Activated CD4-positive, alpha-beta T cell treated with anti-CD3 and anti-CD28 coated beads for 36 hours (primary cell): ENCODE results near the gene STX8. TPM values are rescaled to one million over a fixed set of nuclear protein-coding genes. Genes with fewer than 3 reads are reported as not detected.

Experiments
- ATAC-seq: fragments of 200-7000 bp; cut with Tn5 transposase; one replicate; pipeline ENCODE4 v1.10.0; 2021; ENCODE audit warnings: mild to moderate bottlenecking, moderate library complexity
- CTCF ChIA-PET: fragments of 350-600 bp; sonication (Branson Sonifier 250); formaldehyde crosslinking; loops from one replicate; lab custom pipeline; 2021; ENCODE audit warnings: antibody characterized with exemption; lab: Charles Lee
- POLR2A ChIA-PET: fragments of 350-600 bp; sonication (Branson Sonifier 250); formaldehyde crosslinking; loops from one replicate; lab custom pipeline; 2021; ENCODE audit warnings: antibody characterized with exemption, inconsistent platforms; lab: Charles Lee
- DNase-seq: peaks from one replicate; pipeline ENCODE4 v3.0.0-alpha.2; 2020
- H3K27ac Mint-ChIP-seq: one replicate; pipeline ENCODE4 v1.8.0; 2021; ENCODE audit warnings: mixed read lengths
- H3K27me3 Mint-ChIP-seq: one replicate; pipeline ENCODE4 v1.8.0; 2021; ENCODE audit warnings: mixed read lengths
- H3K36me3 Mint-ChIP-seq: one replicate; pipeline ENCODE4 v1.8.0; 2021; ENCODE audit warnings: low read depth, mixed read lengths
- H3K4me1 Mint-ChIP-seq: one replicate; pipeline ENCODE4 v1.8.0; 2021; ENCODE audit warnings: mixed read lengths
- H3K4me3 Mint-ChIP-seq: one replicate; pipeline ENCODE4 v1.8.0; 2021; ENCODE audit warnings: mild to moderate bottlenecking, moderate library complexity, mixed read lengths
- H3K9me3 Mint-ChIP-seq: one replicate; pipeline ENCODE4 v1.8.0; 2021; ENCODE audit warnings: low read depth, mixed read lengths
- intact Hi-C, 2 experiments: fragments of 100-400 bp; cut with DNase I in 1 of 2; cut with micrococcal nuclease in 1 of 2; formaldehyde crosslinking; loops; one replicate each; pipeline versions ENCODE4 v1.14.2 to v1.15.1; 2022 to 2024; cut with DNase I, micrococcal nuclease
- total RNA-seq, 2 experiments: library from RNA; stranded (reverse); gene quantifications; one replicate each; pipeline ENCODE4 v1.2.3, GENCODE V29; 2021

Gene STX8
- total RNA-seq, 2 experiments from 2014 or later: 65.7 to 87.7 TPM

GRCh38 chr17:9238340-9239245 is 337.0 kb downstream of the STX8 start:
- peak overlapping the region; percentile 73 for H3K4me3 Mint-ChIP-seq
- H3K27ac Mint-ChIP-seq: peak overlapping the region; percentile 82
- ChIA-PET CTCF (no interaction called here), POLR2A (no interaction called here)
- peaks cover 6% of the 10 kb centered on the region for H3K36me3 Mint-ChIP-seq
- H3K4me1 Mint-ChIP-seq: peaks cover 20% of the 10 kb centered on the region
- no peaks in the 10 kb centered on the region for H3K27me3 Mint-ChIP-seq
- intact Hi-C loops: no loop called here
- peaks cover 2% of the 10 kb centered on the region for H3K9me3 Mint-ChIP-seq
- no peak for DNase-seq
- no peak for ATAC-seq

- Mint-ChIP-seq H3K36me3 (peaks cover 6% of the 10 kb centered on the region), H3K4me1 (peaks cover 20% of the 10 kb centered on the region), H3K4me3 (no peak overlapping the region), H3K9me3 (peaks cover 2% of the 10 kb centered on the region), H3K27me3 (no peaks in the 10 kb centered on the region), H3K27ac (no peak overlapping the region)
- intact Hi-C loops: no loop called here
- no peak for DNase-seq
- ChIA-PET CTCF (no interaction called here), POLR2A (no interaction called here)
- ATAC-seq: no peak
Measured at GRCh38 chr17:9237661-9238301, 337.8 kb downstream of the STX8 start.

- Mint-ChIP-seq H3K27ac (no peak overlapping the region), H3K4me1 (peaks cover 20% of the 10 kb centered on the region), H3K4me3 (no peak overlapping the region), H3K27me3 (no peaks in the 10 kb centered on the region), H3K9me3 (peaks cover 2% of the 10 kb centered on the region), H3K36me3 (peaks cover 6% of the 10 kb centered on the region)
- POLR2A ChIA-PET: no interaction called here
- ATAC-seq (no peak), DNase-seq (no peak)
- CTCF ChIA-PET: interaction anchor here (0.8 kb wide), 1 partner anchor 55 kb away, joined by 4 read pairs; no protein-coding TSS in a partner anchor
- intact Hi-C loops: no loop called here
Measured at GRCh38 chr17:9237053-9237410, 338.6 kb downstream of the STX8 start.

- Mint-ChIP-seq H3K27me3 (no peaks in the 10 kb centered on the region), H3K4me3 (no peak overlapping the region), H3K36me3 (peaks cover 6% of the 10 kb centered on the region), H3K4me1 (peaks cover 20% of the 10 kb centered on the region), H3K9me3 (peaks cover 2% of the 10 kb centered on the region), H3K27ac (no peak overlapping the region)
- DNase-seq (no peak), ATAC-seq (no peak)
- ChIA-PET CTCF (interaction anchor here (0.8 kb wide), 1 partner anchor 56 kb away, joined by 4 read pairs; no protein-coding TSS in a partner anchor), POLR2A (no interaction called here)
- intact Hi-C loops: no loop called here
Measured at GRCh38 chr17:9236286-9237052, 339.2 kb downstream of the STX8 start.

GRCh38 chr17:9235346-9235745 is 340.3 kb downstream of the STX8 start:
- no peaks in the 10 kb centered on the region for H3K27me3 Mint-ChIP-seq
- peaks cover 20% of the 10 kb centered on the region for H3K4me1 Mint-ChIP-seq
- peaks cover 6% of the 10 kb centered on the region for H3K36me3 Mint-ChIP-seq
- H3K27ac Mint-ChIP-seq: no peak overlapping the region
- intact Hi-C loops: no loop called here
- POLR2A ChIA-PET: no interaction called here
- peak; percentile 27 for ATAC-seq
- peaks cover 2% of the 10 kb centered on the region for H3K9me3 Mint-ChIP-seq
- CTCF ChIA-PET: no interaction called here
- H3K4me3 Mint-ChIP-seq: no peak overlapping the region
- DNase-seq: peak; percentile 33

- CTCF ChIA-PET: interaction anchor here (0.5 kb wide), 1 partner anchor 38 kb away, joined by 3 read pairs; no protein-coding TSS in a partner anchor
- DNase-seq (no peak), ATAC-seq (no peak)
- peaks cover 2% of the 10 kb centered on the region for H3K9me3 Mint-ChIP-seq
- no peak overlapping the region for H3K4me3 Mint-ChIP-seq
- intact Hi-C loops: no loop called here
- no peak overlapping the region for H3K27ac Mint-ChIP-seq
- POLR2A ChIA-PET: no interaction called here
- H3K4me1 Mint-ChIP-seq: peaks cover 18% of the 10 kb centered on the region
- peaks cover 6% of the 10 kb centered on the region for H3K36me3 Mint-ChIP-seq
- H3K27me3 Mint-ChIP-seq: no peaks in the 10 kb centered on the region
Measured at GRCh38 chr17:9234389-9234945, 341.2 kb downstream of the STX8 start.

GRCh38 chr17:9233761-9234160 is 341.9 kb downstream of the STX8 start:
- POLR2A ChIA-PET: no interaction called here

GRCh38 chr17:9233271-9233599 is 342.4 kb downstream of the STX8 start:
- H3K4me1 Mint-ChIP-seq: peaks cover 8% of the 10 kb centered on the region
- no peak for ATAC-seq
- no peaks in the 10 kb centered on the region for H3K27me3 Mint-ChIP-seq
- CTCF ChIA-PET: no interaction called here
- intact Hi-C loops: no loop called here
- no peak overlapping the region for H3K27ac Mint-ChIP-seq
- peaks cover 4% of the 10 kb centered on the region for H3K36me3 Mint-ChIP-seq
- no peak for DNase-seq
- peaks cover 2% of the 10 kb centered on the region for H3K9me3 Mint-ChIP-seq
- POLR2A ChIA-PET: no interaction called here
- no peak overlapping the region for H3K4me3 Mint-ChIP-seq

More at GRCh38 chr17:9233761-9234160, 341.9 kb downstream of the STX8 start:
- Mint-ChIP-seq H3K36me3 (peaks cover 6% of the 10 kb centered on the region), H3K9me3 (peaks cover 2% of the 10 kb centered on the region), H3K4me3 (no peak overlapping the region), H3K4me1 (peaks cover 10% of the 10 kb centered on the region), H3K27ac (no peak overlapping the region), H3K27me3 (no peaks in the 10 kb centered on the region)
- ATAC-seq (no peak), DNase-seq (no peak)
- intact Hi-C loops: no loop called here
- CTCF ChIA-PET: interaction anchor here (0.7 kb wide), 1 partner anchor 220 kb away, joined by 3 read pairs; no protein-coding TSS in a partner anchor

- no peak overlapping the region for H3K4me3 Mint-ChIP-seq
- DNase-seq (no peak), ATAC-seq (no peak)
- ChIA-PET POLR2A (no interaction called here), CTCF (no interaction called here)
- H3K36me3 Mint-ChIP-seq: no peaks in the 10 kb centered on the region
- intact Hi-C loops: no loop called here
- H3K27me3 Mint-ChIP-seq: no peaks in the 10 kb centered on the region
- H3K9me3 Mint-ChIP-seq: peaks cover 2% of the 10 kb centered on the region
- H3K4me1 Mint-ChIP-seq: peaks cover 8% of the 10 kb centered on the region
- no peak overlapping the region for H3K27ac Mint-ChIP-seq
Measured at GRCh38 chr17:9232591-9233270, 342.9 kb downstream of the STX8 start.

GRCh38 chr17:9232155-9232475 is 343.5 kb downstream of the STX8 start:
- Mint-ChIP-seq H3K4me1 (peaks cover 8% of the 10 kb centered on the region), H3K36me3 (no peaks in the 10 kb centered on the region), H3K4me3 (no peak overlapping the region), H3K9me3 (peaks cover 2% of the 10 kb centered on the region), H3K27ac (no peak overlapping the region), H3K27me3 (no peaks in the 10 kb centered on the region)
- DNase-seq: no peak
- ATAC-seq: no peak
- POLR2A ChIA-PET: no interaction called here
- CTCF ChIA-PET: no interaction called here
- intact Hi-C loops: no loop called here
